Activated T-cell treated with anti-CD3 and anti-CD28 coated beads, Interleukin-2, amount 50 U/mL, for 24 hours (primary cell): Measurements from ENCODE around the gene PUS7.
"Not testable (repeated sequence)": the region's sequence is repeated elsewhere in the genome, so short reads cannot be mapped to it uniquely, and the experiment has no call there.

Experiments
- DNase-seq: peaks from one replicate; pipeline ENCODE4 v3.0.0-alpha.2; 2020
- H3K27ac Mint-ChIP-seq: 2 replicates; pipeline ENCODE4 v1.8.0; 2020; ENCODE audit warnings: mild to moderate bottlenecking, mixed read lengths
- H3K27me3 Mint-ChIP-seq: 2 replicates; pipeline ENCODE4 v1.8.0; 2020; ENCODE audit warnings: mixed read lengths
- H3K36me3 Mint-ChIP-seq: 2 replicates; pipeline ENCODE4 v1.8.0; 2020; ENCODE audit warnings: low read depth, mixed read lengths
- H3K4me1 Mint-ChIP-seq: 2 replicates; pipeline ENCODE4 v1.8.0; 2020; ENCODE audit warnings: low read depth, mixed read lengths
- H3K4me3 Mint-ChIP-seq: 2 replicates; pipeline ENCODE4 v1.8.0; 2020; ENCODE audit warnings: mild to moderate bottlenecking, moderate library complexity, mixed read lengths
- H3K9me3 Mint-ChIP-seq: 2 replicates; pipeline ENCODE4 v1.8.0; 2020; ENCODE audit warnings: mixed read lengths

PUS7 gene

GRCh38 chr7:105478606-105479005 lies 43.5 kb downstream of the PUS7 start:
- H3K4me1 Mint-ChIP-seq = no peaks in the 10 kb centered on the region
- no peaks in the 10 kb centered on the region for H3K9me3 Mint-ChIP-seq
- peaks cover 89% of the 10 kb centered on the region for H3K36me3 Mint-ChIP-seq
- no peak overlapping the region for H3K4me3 Mint-ChIP-seq
- no peaks in the 10 kb centered on the region for H3K27me3 Mint-ChIP-seq
- no peak for DNase-seq
- no peak overlapping the region for H3K27ac Mint-ChIP-seq

GRCh38 chr7:105477908-105478307 lies 44.2 kb downstream of the PUS7 start:
- Mint-ChIP-seq H3K36me3 (peaks cover 89% of the 10 kb centered on the region), H3K4me1 (no peaks in the 10 kb centered on the region), H3K4me3 (no peak overlapping the region), H3K27me3 (no peaks in the 10 kb centered on the region), H3K9me3 (no peaks in the 10 kb centered on the region), H3K27ac (no peak overlapping the region)
- no peak for DNase-seq

GRCh38 chr7:105474045-105474444 lies 48.0 kb downstream of the PUS7 start:
- H3K27me3 Mint-ChIP-seq = no peaks in the 10 kb centered on the region
- no peak overlapping the region for H3K4me3 Mint-ChIP-seq
- no peak for DNase-seq
- H3K27ac Mint-ChIP-seq = no peak overlapping the region
- H3K4me1 Mint-ChIP-seq = peaks cover 3% of the 10 kb centered on the region
- H3K9me3 Mint-ChIP-seq = no peaks in the 10 kb centered on the region
- H3K36me3 Mint-ChIP-seq = peaks cover 79% of the 10 kb centered on the region

GRCh38 chr7:105473163-105473562 lies 48.9 kb downstream of the PUS7 start:
- H3K27me3 Mint-ChIP-seq = no peaks in the 10 kb centered on the region
- peaks cover 75% of the 10 kb centered on the region for H3K36me3 Mint-ChIP-seq
- H3K4me1 Mint-ChIP-seq = peaks cover 3% of the 10 kb centered on the region
- no peak for DNase-seq
- H3K27ac Mint-ChIP-seq = no peak overlapping the region
- H3K4me3 Mint-ChIP-seq = no peak overlapping the region
- no peaks in the 10 kb centered on the region for H3K9me3 Mint-ChIP-seq

GRCh38 chr7:105470846-105471245 lies 51.2 kb downstream of the PUS7 start:
- Mint-ChIP-seq H3K27ac (no peak overlapping the region), H3K4me1 (peaks cover 3% of the 10 kb centered on the region), H3K36me3 (peaks cover 79% of the 10 kb centered on the region), H3K27me3 (no peaks in the 10 kb centered on the region), H3K9me3 (no peaks in the 10 kb centered on the region), H3K4me3 (no peak overlapping the region)
- no peak for DNase-seq

GRCh38 chr7:105470090-105470489 lies 52.0 kb downstream of the PUS7 start:
- H3K4me3 Mint-ChIP-seq = no peak overlapping the region

GRCh38 chr7:105462765-105463420 lies 59.2 kb downstream of the PUS7 start:
- peaks cover 84% of the 10 kb centered on the region for H3K36me3 Mint-ChIP-seq
- no peaks in the 10 kb centered on the region for H3K27me3 Mint-ChIP-seq
- no peak overlapping the region for H3K27ac Mint-ChIP-seq
- H3K4me1 Mint-ChIP-seq = no peaks in the 10 kb centered on the region
- no peak overlapping the region for H3K4me3 Mint-ChIP-seq
- no peaks in the 10 kb centered on the region for H3K9me3 Mint-ChIP-seq
- DNase-seq = no peak

More at GRCh38 chr7:105470090-105470489, 52.0 kb downstream of the PUS7 start:
- Mint-ChIP-seq H3K27me3 (no peaks in the 10 kb centered on the region), H3K9me3 (no peaks in the 10 kb centered on the region), H3K36me3 (peaks cover 77% of the 10 kb centered on the region), H3K4me1 (peaks cover 3% of the 10 kb centered on the region), H3K27ac (no peak overlapping the region)
- DNase-seq = no peak

- no peaks in the 10 kb centered on the region for H3K27me3 Mint-ChIP-seq
- peaks cover 84% of the 10 kb centered on the region for H3K36me3 Mint-ChIP-seq
- H3K4me3 Mint-ChIP-seq = no peak overlapping the region
- H3K9me3 Mint-ChIP-seq = no peaks in the 10 kb centered on the region
- DNase-seq = no peak
- no peak overlapping the region for H3K27ac Mint-ChIP-seq
- H3K4me1 Mint-ChIP-seq = no peaks in the 10 kb centered on the region
Observed at GRCh38 chr7:105461518-105461917, 60.6 kb downstream of the PUS7 start.

- no peak overlapping the region for H3K4me3 Mint-ChIP-seq
- H3K4me1 Mint-ChIP-seq = no peaks in the 10 kb centered on the region
- peaks cover 65% of the 10 kb centered on the region for H3K36me3 Mint-ChIP-seq
- H3K9me3 Mint-ChIP-seq = no peaks in the 10 kb centered on the region
- no peak for DNase-seq
- H3K27me3 Mint-ChIP-seq = no peaks in the 10 kb centered on the region
- H3K27ac Mint-ChIP-seq = no peak overlapping the region
Observed at GRCh38 chr7:105457619-105458225, 64.3 kb downstream of the PUS7 start.

GRCh38 chr7:105454921-105455320 lies 67.2 kb downstream of the PUS7 start:
- Mint-ChIP-seq H3K4me1 (peaks cover 10% of the 10 kb centered on the region), H3K36me3 (peaks cover 41% of the 10 kb centered on the region), H3K9me3 (no peaks in the 10 kb centered on the region), H3K4me3 (no peak overlapping the region), H3K27me3 (no peaks in the 10 kb centered on the region), H3K27ac (no peak overlapping the region)
- no peak for DNase-seq

- Mint-ChIP-seq H3K36me3 (peaks cover 37% of the 10 kb centered on the region), H3K27ac (no peak overlapping the region), H3K4me3 (no peak overlapping the region), H3K9me3 (no peaks in the 10 kb centered on the region), H3K4me1 (peaks cover 15% of the 10 kb centered on the region), H3K27me3 (no peaks in the 10 kb centered on the region)
- DNase-seq = no peak
Observed at GRCh38 chr7:105454095-105454747, 67.8 kb downstream of the PUS7 start.

GRCh38 chr7:105452085-105452484 lies 70.0 kb downstream of the PUS7 start:
- Mint-ChIP-seq H3K4me1 (peaks cover 30% of the 10 kb centered on the region), H3K9me3 (no peaks in the 10 kb centered on the region), H3K4me3 (no peak overlapping the region), H3K36me3 (peaks cover 20% of the 10 kb centered on the region), H3K27ac (no peak overlapping the region), H3K27me3 (no peaks in the 10 kb centered on the region)
- no peak for DNase-seq

- Mint-ChIP-seq H3K27ac (peak overlapping the region; percentile 0), H3K4me1 (peaks cover 30% of the 10 kb centered on the region)
- H3K9me3 Mint-ChIP-seq, H3K36me3 Mint-ChIP-seq, H3K27me3 Mint-ChIP-seq, DNase-seq, H3K4me3 Mint-ChIP-seq: not testable (repeated sequence)
Observed at GRCh38 chr7:105450870-105451269, 71.2 kb downstream of the PUS7 start.

- peaks cover 30% of the 10 kb centered on the region for H3K4me1 Mint-ChIP-seq
- peaks cover 6% of the 10 kb centered on the region for H3K36me3 Mint-ChIP-seq
Observed at GRCh38 chr7:105450177-105450861, 71.8 kb downstream of the PUS7 start.

GRCh38 chr7:105448181-105448580 lies 73.9 kb downstream of the PUS7 start:
- no peak for DNase-seq
- Mint-ChIP-seq H3K27me3 (no peaks in the 10 kb centered on the region), H3K4me1 (peaks cover 40% of the 10 kb centered on the region), H3K4me3 (no peak overlapping the region), H3K9me3 (no peaks in the 10 kb centered on the region), H3K36me3 (no peaks in the 10 kb centered on the region), H3K27ac (peak overlapping the region; percentile 74)

More at GRCh38 chr7:105450177-105450861, 71.8 kb downstream of the PUS7 start:
- Mint-ChIP-seq H3K4me3 (no peak overlapping the region), H3K9me3 (no peaks in the 10 kb centered on the region), H3K27me3 (no peaks in the 10 kb centered on the region), H3K27ac (peak overlapping the region; percentile 74)
- no peak for DNase-seq
